HG02884 (cell line): ENCODE results near the gene CPED1.

Source experiments
- ATAC-seq: cut with Tn5 transposase; IDR thresholded peaks from one replicate; pipeline ENCODE4 v1.9.1; 2021; ENCODE audit warnings: mild to moderate bottlenecking, moderate library complexity; ENCODE audit not compliant: unreplicated experiment

The CPED1 gene

DNA sequence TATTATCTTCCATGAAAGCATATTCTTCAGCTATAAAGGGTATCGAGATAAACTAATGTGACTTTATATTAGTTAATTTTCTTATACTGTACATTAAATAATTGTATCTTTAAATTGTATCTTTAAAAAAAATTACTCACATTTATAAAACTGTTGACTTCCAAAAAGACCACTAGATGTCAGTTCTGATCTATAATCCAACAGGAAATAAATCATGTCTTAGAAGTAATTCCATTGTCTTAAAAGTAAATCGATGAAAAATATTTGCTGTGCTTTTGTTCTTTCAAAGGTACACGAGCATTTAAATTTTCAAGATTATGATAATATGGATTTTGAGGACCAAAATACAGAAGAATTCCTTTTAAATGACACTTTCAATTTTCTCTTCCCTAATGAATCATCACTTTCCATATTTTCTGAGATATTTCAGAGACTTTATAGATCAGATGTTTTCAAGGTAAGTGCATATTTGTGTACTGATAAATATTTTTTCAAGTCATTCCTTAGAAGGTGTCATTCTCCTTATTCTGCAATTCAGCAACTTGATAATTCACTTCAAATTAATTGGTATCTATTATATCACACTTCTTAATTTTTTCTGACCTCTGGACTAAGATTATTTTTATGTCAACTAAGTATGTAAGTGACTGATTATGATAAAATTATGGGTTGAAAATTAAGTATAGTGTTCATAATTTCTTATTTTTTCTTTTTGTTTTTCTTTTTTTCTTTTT is 138.5 kb downstream of the CPED1 start:
- no peak for ATAC-seq

DNA sequence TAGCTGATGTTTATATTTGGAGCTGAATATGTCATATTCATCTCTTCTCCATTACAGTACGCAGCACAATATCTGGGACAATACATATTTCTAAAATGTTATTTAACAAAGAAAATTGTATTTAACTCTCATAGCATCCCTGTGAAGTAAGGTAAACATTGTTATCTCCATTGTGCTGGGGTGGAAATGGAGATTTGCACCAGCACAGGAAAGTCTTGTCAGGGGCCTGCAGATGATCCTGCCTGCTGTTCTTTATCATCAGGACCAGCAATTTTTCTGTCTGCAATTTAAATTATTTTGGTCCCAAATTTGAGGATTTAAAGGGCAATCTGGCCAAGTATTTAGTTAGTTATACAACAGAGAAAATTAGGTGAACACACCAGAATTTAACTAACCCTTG is 144.4 kb downstream of the CPED1 start:
- ATAC-seq: no peak

DNA sequence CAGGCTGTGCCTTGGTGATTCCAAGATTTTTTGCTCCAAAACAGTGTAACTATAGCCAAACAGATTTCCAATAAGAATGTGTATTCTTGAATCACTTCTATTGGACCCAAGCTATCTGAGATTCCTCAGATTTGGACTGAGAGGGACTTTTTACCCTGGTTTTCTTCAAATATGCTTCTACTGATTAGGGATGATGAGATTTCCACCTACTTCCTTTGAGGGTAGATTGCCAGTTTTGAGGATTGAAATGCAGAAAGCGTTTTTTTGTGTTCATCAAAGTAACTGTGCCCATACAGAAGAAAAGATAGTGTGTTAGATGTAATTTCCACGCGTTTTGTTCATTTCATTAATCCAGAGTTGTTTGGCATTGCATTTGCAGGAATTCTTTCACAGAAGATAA is 144.9 kb downstream of the CPED1 start:
- ATAC-seq: no peak

DNA sequence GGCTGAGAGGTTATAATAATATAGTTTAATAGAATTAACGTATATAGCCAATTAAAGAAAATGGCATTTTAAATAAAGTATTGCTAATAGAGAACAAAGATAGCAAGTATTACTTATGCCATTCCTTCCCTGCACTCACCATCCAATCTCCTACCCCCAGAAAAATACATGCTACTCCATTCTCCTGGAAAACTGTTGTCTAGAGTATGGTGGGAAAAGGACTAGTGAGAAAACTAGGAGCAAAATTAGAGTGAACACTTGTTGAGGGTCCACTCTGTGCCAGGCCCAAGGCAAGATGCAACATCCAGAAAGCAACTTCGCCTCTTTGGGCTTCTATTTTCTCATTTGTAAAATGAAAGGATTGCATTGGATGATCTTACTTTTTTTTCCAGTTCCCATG is 149.1 kb downstream of the CPED1 start:
- no peak for ATAC-seq

DNA sequence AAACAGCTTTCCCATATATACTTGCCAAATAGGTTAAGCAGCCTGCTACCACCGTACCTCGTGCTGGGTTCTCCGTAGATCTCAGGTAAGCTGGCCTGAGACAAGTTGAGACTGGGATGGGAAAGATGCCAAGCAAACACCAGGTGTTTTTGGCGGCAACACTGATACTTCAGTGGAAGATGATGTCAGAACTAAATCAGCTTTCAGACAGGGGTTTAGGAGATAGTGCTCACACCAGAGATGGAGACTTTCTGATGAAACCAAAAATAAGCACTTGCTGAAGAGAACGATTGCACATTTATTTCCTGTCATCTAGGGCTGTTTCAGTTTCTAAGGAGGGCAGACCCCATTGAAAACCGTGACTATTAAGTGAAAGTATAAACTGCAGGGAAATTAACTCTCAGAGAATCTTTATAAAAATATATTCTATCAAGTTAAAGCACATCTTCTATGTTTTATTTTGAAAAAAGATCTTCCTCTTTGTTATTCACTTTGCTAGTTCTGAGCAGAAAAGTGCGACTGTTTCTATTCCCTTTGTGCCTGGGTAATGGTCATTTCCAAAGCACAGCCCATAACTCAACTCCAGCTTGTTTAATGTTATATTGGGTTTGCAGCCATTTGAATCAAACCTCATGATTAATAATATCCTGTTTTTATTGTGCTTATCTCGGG is 149.9 kb downstream of the CPED1 start:
- ATAC-seq: peak; percentile 100

DNA sequence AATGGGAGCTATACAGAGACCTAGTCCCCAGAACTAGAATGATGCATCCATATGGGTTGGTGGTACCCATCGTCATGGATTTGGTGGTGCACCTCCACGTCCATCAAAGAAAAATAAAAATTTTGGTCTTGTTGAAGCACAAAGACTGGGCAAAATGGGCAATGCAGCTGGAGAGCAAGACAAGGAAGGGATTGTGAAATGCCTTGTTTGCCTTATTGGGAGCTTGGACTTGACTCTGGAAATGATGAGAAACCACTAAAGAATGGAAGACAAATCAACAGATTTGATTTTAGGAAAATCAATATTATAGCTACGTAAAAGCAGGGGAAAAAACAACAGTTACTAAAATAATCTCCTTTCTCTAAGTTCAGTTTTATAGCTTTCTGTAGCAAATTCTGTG is 150.9 kb downstream of the CPED1 start:
- no peak for ATAC-seq

DNA sequence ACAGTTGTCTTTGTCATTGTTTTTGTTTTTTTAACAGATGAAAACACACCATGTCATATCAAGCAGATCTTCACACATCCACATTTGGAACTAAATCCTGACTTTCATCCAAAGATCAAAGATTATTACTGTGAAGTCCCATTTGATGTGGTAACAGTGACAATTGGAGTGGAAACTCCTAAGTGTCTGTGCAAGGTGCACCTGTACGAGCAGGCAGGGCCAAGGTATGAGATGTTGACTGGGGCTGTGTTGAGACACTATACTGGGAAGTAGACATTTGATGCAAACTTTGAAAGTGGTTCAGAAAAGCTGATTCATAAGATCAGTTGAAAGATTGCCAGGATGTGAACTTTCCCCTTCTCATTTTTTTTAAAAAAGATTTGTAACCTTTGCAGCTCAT is 152.3 kb downstream of the CPED1 start:
- no peak for ATAC-seq

DNA sequence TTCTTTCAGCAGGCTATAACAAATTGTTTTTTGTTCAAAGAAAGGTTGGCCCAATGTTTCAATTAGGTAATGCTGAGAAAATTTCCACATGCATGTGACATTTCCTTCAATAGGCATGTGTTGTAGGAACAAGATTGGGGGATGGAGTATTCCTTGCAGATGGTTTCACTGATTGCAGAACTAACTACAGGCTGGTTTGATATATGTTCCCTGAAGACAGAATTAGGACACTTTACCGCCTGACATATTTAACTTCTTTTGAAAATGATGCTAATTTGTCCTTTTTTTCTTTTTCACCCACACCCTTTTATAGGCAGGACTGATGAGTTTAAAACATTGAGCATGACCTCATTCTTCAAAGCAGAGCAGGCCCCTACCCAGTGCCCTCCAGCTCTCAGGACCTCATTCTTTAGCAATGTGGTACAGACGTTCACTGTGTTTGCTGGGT is 163.3 kb downstream of the CPED1 start:
- no peak for ATAC-seq

DNA sequence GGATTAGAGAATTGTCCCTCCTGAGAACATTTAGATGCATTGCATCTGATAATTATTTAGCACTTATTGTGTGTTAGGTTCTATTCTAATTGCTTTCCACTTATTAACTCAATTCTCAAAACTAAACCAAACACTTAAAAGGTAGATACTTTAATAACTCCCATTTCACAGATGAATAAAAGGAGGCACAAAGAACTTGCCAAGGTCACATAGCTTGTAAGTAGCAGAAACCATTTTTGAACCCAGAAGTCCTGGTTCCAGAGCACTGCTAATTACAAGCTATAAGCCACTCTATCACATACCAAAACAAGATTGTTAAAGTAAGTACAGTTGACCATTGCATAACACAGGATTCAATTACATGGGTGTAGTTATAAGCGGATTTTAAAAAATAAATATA is 164.9 kb downstream of the CPED1 start:
- no peak for ATAC-seq

DNA sequence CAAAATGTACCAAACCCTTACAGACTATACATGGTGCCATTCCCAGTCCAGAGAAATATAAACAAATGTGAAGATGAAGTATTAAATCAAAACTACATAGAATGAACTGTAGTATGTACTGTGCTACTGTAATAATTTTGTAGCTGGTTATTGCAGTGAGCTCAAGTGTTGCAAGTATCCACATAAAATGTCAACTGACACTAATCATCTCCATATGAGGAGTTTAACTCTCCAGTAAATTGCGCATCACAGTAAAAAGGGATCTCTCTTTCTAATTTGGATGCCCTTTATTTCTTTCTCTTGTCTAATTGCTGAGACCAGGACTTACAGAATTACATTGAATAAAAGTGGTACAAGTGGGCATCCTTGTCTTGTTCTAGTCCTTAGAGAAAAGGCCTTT is 165.5 kb downstream of the CPED1 start:
- ATAC-seq: no peak

DNA sequence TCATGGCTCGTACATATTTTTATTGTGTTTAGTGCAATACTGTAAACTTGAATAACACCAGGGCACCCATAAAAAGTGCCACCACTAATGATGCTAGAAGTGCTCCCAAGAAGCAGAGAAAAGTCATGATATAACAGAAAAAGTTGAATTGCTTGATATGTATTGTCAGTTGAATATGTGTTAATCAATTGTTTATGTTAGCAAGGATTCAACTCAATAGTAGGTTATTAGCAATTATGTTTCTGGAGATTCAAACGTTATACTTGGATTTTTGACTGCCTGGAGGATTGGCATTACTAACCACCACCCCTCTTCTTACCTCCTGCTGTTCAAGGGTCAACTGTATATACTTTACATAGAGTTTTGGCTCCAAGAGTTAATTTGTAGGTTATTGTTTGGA is 168.3 kb downstream of the CPED1 start:
- ATAC-seq: no peak

DNA sequence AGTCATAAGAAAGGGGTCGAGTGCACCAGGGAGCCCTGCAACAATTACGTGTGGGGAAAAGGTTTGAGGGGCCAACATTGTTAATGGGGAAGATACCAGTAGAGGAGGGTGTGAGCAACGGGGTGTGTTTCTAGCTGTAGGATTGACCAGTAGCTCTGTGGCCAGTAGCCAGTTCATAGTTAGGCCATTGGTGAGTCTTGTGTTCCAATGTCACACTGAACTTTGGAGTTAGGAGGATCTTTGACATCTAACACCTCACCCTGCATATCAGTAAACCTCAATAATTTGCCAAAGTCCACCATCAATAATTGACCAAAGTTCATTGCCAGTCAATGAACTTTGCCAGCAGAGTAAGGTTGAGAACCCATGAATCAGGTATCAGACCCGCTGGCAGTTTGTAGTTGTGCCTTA is 168.8 kb downstream of the CPED1 start:
- no peak for ATAC-seq

DNA sequence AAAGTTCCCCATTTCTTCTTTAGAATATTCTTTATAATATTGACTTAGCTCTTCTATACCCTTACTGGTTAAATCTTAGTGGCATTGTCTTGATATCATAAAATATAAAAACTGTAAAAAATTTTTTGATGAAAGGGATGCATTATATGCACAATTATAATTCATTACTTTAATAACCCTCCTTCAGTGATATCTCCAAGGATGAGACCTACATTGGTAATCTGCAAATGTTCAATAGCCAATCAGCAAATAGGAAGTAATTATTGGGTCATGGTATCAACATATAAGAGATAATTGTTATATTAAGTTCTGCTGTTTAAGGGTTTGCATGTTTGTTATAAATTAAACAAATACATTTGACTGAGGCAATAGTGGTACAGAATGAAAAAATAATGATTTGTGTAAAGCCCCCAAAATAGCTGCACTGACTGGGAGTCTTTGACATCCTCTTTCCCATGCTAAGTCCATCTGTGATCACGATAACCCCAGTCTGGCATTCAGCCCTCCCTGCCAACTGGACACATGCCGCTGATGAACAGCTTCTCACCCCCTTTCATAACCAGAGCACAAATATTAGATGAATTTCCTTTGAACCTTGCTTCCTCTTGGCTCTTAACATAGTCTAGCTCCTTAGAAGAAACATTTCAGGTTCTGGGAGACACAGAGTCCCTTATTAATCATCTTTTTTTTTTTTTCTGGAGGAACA is 169.5 kb downstream of the CPED1 start:
- ATAC-seq: no peak

DNA sequence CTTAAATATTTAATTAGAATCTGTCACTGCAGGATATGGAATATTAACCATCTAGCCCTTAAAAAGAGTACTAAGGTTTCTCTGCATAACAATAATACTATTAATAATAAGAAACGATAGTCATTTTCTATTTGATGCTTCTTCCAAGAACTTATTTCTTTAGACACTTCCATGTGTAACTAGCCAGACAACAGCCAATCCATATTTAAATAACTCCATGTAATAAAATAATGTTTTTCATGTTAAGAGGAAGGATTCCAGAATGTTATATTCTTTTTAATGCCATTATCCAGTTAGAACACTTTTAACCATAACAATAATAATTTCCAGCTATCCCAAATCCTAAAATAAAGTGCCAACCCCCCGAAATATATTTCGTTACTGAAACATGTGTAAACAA is 170.2 kb downstream of the CPED1 start:
- ATAC-seq: no peak

DNA sequence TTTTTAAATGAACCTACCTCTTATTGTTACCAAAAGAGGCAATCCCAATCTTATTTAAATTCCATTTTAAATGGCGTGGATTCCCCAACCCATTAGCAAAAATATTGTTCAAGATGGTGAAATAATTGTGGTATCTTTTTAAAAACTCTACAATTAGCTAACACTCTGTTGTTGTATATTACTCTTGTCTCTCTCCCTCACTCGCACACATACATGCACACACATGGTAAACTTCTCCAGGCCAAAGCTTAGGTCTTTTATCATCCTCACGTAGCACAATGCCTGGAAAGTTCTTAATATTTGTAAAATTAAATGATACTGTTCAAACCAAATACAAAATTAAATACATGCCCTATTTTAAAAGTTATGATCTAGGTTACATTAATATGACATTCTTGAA is 171.0 kb downstream of the CPED1 start:
- no peak for ATAC-seq

DNA sequence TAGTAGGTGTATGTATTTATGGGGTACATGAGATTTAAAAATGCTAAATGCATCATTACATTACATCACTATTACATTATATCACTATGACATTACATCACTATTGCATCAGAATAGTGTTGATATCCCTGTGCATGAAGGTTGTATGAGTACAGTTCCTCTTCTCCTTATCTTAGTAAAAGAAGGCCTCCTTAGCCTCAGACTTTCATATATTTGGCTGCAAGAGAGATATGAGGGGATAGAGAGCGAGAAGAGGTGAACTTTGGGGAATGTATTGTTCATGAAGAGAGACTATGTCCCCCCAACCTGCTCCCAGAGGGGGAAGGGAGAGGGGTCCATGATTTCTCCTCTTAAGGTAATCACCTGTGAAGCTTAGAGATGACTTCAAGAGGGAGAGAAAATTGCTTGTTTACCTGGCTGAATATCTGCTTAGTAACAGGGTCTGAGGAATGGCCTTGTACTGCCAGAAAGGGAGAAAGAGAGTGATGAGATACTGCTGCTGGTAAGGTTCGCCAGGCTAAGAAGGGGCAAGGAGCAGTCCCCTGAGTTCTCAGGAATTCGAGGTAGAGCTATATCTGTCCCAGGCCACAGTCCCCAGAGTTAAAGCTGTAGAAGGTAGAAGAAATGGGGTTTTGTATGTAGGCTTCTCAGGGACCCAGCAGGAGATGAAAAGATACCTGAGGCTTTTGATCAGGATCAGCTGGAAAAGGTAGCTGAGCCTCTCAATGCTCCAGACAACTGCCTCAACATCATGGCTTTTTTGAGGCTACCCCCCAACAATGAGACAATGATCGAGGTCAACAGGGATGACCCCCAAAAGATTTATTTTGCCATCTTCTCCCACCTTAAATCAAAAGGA is 171.9 kb downstream of the CPED1 start:
- ATAC-seq: no peak

DNA sequence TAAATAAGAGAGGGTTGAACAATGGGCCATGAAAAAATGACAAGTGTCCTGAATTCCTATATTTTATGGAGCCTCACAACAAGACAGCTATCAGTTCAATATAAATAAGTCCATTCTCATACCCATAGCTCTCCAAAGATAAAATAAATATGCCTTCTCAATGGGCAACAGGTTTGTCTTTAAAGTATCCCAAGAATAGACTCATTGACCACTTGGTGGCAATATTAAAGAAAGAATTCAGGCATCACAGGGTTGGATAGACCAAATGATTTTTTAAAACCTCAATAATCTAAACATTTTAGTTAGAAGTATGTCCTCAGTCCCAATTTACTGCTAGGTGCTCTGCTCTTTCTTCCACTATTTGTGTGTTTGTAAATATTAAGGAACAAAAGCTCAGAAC is 175.2 kb downstream of the CPED1 start:
- ATAC-seq: no peak

DNA sequence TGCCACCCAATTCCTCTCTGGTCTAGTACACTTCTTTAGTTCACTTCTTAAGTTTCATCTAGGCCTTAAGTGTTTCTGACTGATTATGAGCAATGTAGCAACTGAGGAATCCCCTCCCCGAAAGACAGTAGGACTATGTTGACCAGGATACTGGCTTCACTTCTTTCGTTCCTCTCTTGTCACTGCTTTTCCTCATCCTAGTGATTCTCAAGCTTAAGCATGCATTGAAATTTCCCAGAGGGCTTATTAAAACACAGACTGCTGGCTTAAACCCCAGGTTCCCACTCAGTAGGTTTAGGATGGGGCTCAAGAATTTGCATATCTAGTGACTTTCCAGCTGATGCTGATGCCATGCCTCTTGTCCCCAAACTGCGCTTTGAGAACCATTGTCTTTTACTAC is 175.7 kb downstream of the CPED1 start:
- ATAC-seq: no peak

DNA sequence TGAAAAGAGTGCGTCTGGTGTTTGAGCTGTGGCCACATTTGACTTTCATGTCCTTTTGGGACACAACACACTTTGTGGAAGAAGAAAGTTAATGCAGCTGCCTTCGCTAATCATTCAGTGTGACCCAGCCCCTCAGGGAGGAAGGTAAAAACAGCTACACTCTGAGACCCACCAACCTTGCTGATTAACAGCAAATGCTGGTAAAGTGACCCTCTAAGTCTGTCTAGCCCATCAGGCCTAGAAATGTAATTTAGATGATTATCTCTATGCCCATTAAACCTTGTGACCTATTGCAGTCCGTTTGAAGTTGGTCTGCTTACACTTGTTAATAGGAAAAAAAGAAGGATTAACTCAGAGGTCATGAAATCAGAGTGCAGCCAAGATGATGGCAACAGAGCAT is 178.4 kb downstream of the CPED1 start:
- ATAC-seq: no peak

DNA sequence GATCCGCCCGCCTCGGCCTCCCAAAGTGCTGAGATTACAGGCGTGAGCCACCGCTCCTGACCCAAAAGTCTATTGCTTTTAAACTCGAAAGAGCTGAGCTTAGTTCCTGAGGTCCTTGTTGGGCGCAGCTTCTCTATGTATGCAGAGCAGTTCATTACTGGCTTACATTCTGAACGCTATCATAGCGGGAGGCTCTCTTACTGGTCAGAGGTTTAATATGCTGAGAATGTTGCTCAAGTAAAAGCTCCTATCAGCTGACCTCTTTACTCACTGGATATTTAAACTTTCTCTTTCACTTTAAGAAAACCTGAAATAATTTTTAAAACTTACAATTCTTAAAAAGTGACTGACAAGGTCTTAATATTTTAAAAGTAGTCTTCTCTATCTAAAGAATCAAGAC is 179.5 kb downstream of the CPED1 start:
- no peak for ATAC-seq

DNA sequence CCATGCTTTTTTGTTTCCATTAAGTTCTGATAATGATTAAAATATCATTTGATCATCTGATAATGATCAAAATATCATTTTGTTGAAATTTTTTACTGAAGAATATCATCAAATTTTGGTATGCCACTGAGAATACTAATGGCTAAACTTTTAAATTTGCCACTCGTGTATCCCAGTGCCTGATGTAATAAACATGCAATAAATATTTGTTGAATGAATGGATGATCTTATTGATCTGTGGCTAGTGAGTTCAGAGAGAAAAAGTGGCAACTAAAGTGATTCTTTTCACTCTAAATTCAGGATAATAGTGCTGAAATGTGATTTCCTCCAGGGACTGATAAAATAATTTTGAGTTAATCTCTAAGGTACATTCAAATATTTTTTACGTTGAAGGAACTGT is 181.0 kb downstream of the CPED1 start:
- no peak for ATAC-seq
